Measurements from ENCODE around the gene ZNF76.

- no peak for TF ChIP-seq POLR2AphosphoS5 (IDR thresholded peaks at IDR 0.05; ENCODE audit: low read depth, low read length)
- no peak for TF ChIP-seq CTCF (IDR thresholded peaks at IDR 0.05)
- TF ChIP-seq MEF2A (IDR thresholded peaks at IDR 0.05; ENCODE audit: borderline replicate concordance, low read depth): no peak
- TF ChIP-seq FOSL2 (IDR thresholded peaks at IDR 0.05; ENCODE audit: borderline replicate concordance, low read depth): no peak
- TF ChIP-seq RFX5 (IDR thresholded peaks at IDR 0.05; ENCODE audit: low read length): no peak
- no peak for TF ChIP-seq TAF1 (IDR thresholded peaks at IDR 0.05; ENCODE audit: borderline replicate concordance, low read depth, low read length)
- no peak for TF ChIP-seq CHD2 (IDR thresholded peaks at IDR 0.05; ENCODE audit: low read length, partially characterized antibody)
- TF ChIP-seq RAD21 (IDR thresholded peaks at IDR 0.05; ENCODE audit: low read length): no peak
- TF ChIP-seq, protein P1, sequence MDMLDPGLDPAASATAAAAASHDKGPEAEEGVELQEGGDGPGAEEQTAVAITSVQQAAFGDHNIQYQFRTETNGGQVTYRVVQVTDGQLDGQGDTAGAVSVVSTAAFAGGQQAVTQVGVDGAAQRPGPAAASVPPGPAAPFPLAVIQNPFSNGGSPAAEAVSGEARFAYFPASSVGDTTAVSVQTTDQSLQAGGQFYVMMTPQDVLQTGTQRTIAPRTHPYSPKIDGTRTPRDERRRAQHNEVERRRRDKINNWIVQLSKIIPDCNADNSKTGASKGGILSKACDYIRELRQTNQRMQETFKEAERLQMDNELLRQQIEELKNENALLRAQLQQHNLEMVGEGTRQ (IDR thresholded peaks at IDR 0.05; ENCODE audit: borderline replicate concordance, low read depth, low read length): no peak
- no peak for TF ChIP-seq SMC3 (IDR thresholded peaks at IDR 0.05; ENCODE audit: low read depth, low read length)
- TF ChIP-seq EP300 (IDR thresholded peaks at IDR 0.05; ENCODE audit: borderline replicate concordance in 1 of 2, low read depth in 1 of 2, low read length in 1 of 2): no peak
- no peak for TF ChIP-seq GABPA (IDR thresholded peaks at IDR 0.05; ENCODE audit: low read depth)
These were observed 60.0 kb downstream of the ZNF76 start for GRCh38 chr6:35319346-35320030.

Measured in SK-N-SH (cell line).